Spleen (tissue), 7 donors: ENCODE measurements around the gene EIF2D.

Experiments
- POLR2A ChIP-seq, 3 donors: fragments of 450-650 bp; IDR thresholded peaks; one replicate each; pipeline ENCODE4 v1.5.1; 2017; ENCODE audit warnings: antibody characterized with exemption in 3 of 3, mild to moderate bottlenecking in 1 of 3
- POLR2AphosphoS5 ChIP-seq, 3 donors: sonication (generic); formaldehyde crosslinking; IDR thresholded peaks; one replicate each; pipeline ENCODE4 v1.5.1; 2017; ENCODE audit warnings: antibody characterized with exemption in 3 of 3
- TF ChIP-seq, protein P1 (sequence below), 11 experiments: fragments of 200-600 bp in 7 of 11; fragments of 450-650 bp in 4 of 11; sonication (generic) in 4 of 11; IDR thresholded peaks in 8 of 11; conservative IDR thresholded peaks in 3 of 11; 1 replicate in 7 of 11; 2 replicates in 4 of 11; pipeline versions ENCODE4 v1.4.0 to v1.8.0; 2016 to 2021; ENCODE audit warnings: antibody characterized with exemption in 11 of 11, inconsistent platforms in 4 of 11, mild to moderate bottlenecking in 1 of 11
- donor health status: DM: no; HTN: no; CAD: no; lungs with moderate emphysema.
- donor health status: DM: no; HTN: no; CAD: no.
- donor health status: DM: no; HTN: no; CAD: no.

GRCh38 chr1:206647224-206647623 is 35.0 kb upstream of the EIF2D start:
- TF ChIP-seq POLR2A (IDR thresholded peaks at IDR 0.05) (no peak), POLR2AphosphoS5 (IDR thresholded peaks at IDR 0.05) (no peak)
- TF ChIP-seq, protein P1, sequence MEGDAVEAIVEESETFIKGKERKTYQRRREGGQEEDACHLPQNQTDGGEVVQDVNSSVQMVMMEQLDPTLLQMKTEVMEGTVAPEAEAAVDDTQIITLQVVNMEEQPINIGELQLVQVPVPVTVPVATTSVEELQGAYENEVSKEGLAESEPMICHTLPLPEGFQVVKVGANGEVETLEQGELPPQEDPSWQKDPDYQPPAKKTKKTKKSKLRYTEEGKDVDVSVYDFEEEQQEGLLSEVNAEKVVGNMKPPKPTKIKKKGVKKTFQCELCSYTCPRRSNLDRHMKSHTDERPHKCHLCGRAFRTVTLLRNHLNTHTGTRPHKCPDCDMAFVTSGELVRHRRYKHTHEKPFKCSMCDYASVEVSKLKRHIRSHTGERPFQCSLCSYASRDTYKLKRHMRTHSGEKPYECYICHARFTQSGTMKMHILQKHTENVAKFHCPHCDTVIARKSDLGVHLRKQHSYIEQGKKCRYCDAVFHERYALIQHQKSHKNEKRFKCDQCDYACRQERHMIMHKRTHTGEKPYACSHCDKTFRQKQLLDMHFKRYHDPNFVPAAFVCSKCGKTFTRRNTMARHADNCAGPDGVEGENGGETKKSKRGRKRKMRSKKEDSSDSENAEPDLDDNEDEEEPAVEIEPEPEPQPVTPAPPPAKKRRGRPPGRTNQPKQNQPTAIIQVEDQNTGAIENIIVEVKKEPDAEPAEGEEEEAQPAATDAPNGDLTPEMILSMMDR (IDR thresholded peaks at IDR 0.05 in 8 of 11, conservative IDR thresholded peaks at IDR 0.05 in 3 of 11) = no peak
